ENCODE results near the gene TMC7.

The TMC7 gene

DNA sequence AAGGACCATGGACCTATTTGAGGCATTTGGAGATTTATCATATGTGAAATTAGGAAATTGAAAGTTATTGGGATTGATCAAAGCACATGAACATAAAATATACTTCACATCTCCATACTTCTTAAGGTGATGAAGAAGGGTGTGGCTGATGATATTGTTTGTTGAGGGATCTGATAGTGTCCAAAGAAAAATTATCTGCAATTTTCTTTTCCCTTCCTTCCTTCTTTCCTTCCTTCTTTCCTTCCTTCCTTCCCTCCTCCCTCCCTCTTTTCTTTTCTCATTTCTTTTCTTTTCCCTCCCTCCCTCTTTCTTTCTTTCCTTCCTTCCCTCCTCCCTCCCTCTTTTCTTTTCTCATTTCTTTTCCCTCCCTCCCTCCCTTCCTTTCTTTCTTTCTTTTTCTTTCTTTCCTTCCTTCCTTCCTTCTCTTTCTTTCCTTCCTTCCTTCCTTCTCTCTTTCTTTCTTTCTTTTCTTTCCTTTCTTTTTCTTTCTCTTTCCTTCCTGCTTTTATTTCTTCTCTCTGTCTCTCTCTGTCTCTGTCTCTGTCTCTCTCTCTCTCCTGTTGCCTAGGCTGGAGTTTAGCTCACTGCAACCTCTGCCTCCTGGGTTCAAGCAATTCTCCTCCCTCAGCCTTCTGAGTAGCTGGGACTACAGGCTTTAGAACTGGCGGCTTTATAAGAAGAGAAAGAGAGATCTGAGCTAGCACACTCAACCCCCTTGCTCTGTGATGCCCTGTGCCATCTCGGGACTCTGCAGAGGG is 109.1 kb downstream of the TMC7 start:
- no peak for DNase-seq

DNA sequence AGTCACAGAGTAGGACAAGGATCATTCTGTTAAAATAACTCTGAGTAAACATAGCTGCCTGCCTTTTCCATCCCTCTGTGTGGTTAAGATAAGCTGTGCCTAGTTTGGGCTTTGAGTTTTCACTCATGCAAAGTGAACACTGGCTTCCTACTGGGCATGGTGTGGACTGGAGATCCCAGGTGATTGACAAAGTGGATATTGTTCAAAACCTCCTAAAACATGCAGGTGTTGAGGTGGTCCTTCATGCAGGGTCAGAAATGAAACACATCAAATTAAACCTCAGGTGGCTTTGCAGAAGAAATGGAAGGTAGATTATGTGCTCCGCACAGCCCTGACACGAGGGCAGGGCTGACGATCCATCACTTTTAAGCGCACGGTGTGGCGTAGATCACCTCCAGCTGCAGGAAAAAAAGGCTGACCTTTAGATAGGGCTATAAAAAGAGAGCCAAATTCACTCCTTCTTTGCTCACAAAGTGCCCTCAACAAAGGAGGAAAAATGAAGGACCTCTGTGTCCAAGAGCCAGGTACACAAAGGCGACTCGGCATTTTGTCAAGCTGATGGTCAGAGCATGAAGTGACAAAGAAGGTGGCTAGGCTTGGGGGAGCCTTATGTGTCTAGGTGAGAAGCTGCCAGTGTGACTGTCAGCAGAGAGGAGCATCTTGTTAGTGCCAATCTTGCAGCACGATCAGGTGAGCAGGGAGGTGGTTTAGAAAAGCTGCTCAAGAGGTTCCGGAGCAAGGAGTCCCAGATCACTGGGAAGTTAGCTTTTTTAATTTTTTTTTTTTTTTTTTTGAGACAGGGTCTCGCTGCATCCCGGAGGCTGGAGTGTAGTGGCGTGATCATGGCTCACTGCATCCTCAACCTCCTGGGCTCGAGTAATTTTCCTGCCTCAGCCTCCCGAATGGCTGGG is 110.2 kb downstream of the TMC7 start:
- DNase-seq = no peak

DNA sequence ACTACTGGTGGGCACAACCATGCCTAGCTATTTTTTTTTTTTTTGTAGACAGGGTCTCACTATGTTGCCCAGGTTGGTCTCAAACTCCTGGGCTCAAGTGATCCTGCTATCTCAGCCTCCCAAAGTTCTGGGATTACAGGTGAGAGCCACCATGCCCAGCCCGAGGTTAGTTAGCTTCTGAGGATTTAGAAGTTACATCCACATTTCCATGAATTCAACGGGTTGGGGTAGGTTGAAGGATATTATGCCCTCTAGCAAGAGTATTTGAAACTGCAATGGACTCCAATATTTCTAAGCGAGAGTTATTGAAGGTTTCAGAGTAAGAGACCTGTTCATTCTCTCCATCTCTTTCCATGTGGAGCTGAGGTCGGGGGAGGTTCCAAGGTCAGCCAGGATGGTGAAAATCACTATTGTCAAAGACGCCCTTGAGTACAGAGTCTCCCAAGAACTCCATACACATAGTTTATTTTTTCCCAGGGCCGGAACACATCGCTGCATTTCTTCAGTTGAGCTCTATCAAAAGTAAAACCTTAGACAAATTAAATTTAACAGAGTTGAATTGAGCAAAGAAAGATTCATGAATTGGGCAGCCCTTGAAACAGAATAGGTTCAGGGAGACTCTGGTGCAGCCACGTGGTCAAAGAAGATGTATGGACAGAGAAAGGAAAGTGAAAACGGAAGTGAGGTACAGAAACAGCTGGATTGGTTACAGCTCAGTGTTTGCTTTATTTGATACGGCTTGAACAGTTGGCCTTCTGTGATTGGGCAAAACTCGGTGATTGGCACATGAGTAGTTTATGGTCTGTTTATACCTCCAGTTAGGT is 111.0 kb downstream of the TMC7 start:
- no peak for DNase-seq

DNA sequence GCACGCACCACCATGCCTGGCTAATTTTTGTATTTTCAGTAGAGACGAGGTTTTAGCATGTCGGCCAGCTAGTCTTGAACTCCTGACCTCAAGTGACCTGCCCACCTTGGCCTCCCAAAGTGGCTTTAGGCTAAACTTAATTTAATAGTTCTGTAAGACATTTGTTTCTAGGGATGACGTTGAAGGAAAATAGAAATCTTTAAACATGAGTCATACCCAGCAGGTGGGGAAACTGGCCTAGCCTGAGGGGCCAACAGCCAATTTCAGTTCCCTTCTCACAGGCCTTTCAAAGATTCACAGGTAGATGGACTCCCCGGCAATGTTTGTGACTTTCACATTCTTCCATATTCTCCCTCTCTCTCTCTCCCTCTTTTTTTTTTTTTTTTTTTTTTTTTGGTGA is 111.9 kb downstream of the TMC7 start:
- DNase-seq = no peak

- no peak for DNase-seq
These were observed 114.4 kb downstream of the TMC7 start for GRCh38 chr16:19098173-19098572.

- no peak for DNase-seq
These were observed 118.6 kb downstream of the TMC7 start for GRCh38 chr16:19102187-19102872.

DNA sequence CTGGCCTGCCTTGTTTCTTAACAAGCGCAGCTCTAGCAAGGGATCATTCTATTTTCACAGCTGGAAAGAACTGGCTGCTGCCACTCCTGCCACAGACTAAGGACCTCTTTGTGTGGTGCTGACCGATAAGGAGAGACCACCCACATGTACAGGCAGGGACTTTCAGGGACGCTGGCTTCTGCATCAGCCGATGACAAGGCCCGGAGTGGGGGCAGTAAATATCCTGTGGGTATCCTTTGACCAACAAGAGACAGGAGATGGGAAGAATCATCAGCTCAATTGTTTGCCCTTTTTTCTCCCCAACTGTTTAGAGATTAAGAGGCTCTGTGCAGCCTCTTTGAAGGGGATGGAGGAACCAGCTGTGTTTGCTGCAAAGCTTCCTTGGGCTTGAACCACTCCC is 120.9 kb downstream of the TMC7 start:
- no peak for DNase-seq

GRCh38 chr16:19105131-19105530 is 121.4 kb downstream of the TMC7 start:
- no peak for DNase-seq

GRCh38 chr16:19105891-19106624 is 122.3 kb downstream of the TMC7 start:
- DNase-seq = no peak

DNA sequence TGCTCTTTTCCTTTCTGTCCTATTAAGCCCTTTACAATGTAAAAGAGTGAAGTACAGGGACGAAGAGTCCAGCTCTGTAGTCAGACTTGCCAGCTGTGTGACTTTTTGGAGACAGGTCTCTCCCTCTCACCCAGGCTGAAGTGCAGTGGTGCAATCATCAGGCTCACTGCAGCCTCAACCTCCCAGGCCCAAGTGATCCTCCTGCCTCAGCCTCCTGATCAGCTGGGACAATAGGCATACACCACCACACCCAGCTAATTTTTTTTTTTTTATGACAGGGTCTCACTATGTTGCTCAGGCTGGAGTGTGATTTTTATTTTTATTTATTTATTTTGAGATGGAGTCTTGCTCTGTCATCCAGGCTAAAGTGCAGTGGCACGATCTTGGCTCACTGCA is 122.9 kb downstream of the TMC7 start:
- DNase-seq = no peak

DNA sequence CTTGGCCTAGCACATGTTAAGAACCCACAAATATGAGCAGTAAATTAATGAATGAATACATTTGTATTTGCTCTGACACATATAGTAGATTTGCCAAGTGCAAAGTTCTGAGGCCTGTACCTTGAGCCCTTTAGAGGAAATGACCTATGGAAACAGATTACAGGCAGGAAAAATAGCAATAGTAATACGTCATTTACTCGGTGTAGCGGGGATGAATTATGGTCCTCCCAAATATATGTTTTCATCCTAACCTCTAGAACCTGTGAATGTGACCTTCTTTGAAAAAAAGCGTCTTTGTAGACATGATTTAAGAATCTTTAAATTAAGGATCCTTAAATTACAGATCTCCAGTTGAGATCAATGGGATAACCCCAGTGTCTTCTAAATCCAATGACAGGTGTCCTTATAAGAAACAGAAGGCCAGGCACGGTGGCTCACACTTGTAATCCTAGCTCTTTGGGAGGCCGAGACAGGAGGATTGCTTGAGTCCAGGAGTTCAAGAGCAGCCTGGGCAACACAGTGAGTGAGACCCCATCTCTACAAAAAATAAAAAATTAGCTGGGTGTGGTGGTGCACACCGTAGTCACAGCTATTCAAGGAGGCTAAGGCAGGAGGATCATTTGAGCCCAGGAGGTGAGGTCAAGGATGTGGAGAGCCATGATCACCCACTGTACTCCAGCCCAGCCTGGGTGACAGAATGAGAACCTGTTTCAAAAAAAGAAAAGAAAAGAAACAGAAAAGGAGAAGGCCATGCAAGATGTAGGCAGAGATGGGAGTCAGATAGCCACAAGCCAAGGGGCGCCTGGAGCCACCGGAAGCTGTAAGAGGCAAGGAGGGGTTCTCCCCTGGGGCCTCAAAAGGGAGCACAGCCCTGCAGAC is 124.9 kb downstream of the TMC7 start:
- no peak for DNase-seq

GRCh38 chr16:19109288-19109664 is 125.5 kb downstream of the TMC7 start:
- no peak for DNase-seq

GRCh38 chr16:19110537-19111360 is 127.0 kb downstream of the TMC7 start:
- DNase-seq = no peak

- no peak for DNase-seq
These were observed 128.3 kb downstream of the TMC7 start for GRCh38 chr16:19112099-19112407.
